Posterior cingulate gyrus (tissue), 11 donors: ENCODE data around the gene KCNQ1.

Experiments used
- DNase-seq, 10 donors: peaks; one replicate each; pipeline versions ENCODE4 v3.0.0 to v3.0.0-alpha.2; 2020 to 2021; ENCODE audit warnings: mixed read lengths in 3 of 10
- intact Hi-C: fragments of 100-400 bp; cut with DNase I; formaldehyde crosslinking; loops from one replicate; pipeline ENCODE4 v1.15.1; 2023

The KCNQ1 gene

DNA sequence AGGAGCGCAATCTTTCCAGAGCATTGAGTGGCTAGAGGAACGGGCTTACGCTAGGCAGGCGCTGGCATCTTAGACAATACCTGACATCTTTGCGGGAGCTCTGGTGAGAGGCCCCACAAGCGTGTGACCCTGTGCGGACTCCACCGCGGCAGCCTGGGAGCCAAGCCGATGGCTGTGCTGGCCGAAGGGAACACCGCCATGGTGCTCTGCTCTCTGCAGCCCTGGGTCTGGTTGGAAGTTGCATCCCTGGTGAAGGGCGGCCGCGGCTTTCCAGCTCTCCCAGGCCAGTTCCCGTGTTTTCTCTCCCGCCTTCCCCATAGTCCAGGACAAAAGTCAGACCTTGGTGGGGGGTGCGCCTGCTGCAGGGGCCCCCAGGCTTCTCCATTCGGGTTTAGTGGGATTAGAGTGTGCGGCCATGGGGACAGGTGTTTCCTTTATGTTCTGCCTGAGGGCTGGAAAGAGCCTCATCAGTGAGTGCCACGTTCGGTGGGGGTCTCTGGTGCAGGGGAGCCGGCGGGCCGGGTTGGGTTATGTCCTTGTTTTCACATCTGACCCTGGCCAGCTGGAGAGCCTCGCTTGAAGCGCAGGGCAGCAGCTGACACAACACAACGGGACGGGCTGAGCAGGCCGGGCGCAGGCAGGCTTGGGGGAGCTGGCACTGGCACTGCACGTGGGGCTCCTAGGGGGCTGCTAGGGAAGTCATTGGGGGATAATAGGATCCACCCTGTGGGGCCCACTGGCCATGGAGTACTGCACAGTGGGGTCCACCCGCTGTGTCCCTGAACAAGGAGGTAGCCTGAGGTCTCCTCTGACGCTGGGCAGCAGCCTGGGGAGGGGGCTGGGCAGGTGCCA lies 94.8 kb downstream of the KCNQ1 start:
- intact Hi-C loops, result no loop called here
- peak in 4 of 10 donors; percentile 5 to 73 (median 66) for DNase-seq

GRCh38 chr11:2540223-2540991 lies 95.6 kb downstream of the KCNQ1 start:
- intact Hi-C loops, result no loop called here
- peak in 3 of 10 donors; percentile 1 to 43 (median 39) for DNase-seq

DNA sequence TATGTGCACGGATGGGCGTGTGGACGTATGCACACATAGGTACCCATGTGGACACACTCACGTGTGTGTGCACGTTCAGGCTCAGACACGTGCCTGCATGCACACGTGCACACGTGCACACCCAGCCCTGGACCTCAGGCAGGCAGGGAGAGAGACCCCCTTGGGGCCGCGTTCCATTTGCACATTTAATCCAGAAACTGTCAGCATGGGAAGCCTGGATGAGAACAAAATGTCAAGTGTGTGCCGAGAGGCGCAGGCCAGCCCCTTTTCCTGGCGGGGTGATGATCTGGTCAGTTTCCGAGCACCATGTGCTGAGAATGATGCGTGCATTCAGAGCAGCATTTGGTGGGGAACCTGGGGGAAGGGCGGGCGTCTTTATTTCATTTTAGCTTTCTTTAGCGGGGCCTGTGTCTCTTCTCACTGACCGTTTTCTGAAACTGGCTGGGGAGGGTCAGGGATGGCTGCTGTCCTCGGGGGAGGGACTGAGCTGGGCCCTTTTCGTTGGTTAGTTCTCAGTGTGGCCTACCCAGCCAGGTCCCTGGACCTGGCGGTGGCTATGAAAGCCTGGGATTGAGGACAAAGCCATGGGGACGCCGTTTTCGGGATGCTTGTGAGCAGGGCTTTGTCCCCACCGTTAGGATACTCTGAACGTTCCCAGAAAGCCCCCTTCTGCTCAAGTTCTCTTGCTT lies 96.3 kb downstream of the KCNQ1 start:
- DNase-seq, result peak in 4 of 10 donors; percentile 3 to 73 (median 58)
- intact Hi-C loops, result no loop called here

DNA sequence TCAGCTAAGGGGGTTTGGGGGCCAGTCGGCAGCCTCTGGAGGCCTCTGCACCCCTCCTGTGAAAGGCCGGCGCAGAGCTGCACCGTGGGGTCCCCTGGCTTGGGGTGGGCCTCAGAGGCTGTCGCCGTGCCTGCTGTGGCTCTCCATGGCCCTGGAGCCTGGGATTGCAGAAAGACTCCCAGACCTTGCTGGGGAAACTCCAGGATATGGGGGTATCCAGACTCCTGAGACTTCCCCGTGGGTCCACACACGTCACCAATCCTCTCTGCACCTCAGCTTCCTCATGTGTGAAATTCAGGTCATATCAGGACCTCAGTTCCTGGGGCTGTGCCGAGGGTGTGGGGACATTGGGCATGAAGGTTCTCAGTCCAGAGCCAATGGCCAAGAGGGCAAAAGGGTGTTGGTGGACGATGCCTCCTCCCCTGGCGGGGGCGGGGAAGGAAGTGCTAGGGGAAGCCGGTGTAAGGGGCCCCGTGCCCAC lies 97.1 kb downstream of the KCNQ1 start:
- intact Hi-C loops, result no loop called here
- peak in 3 of 10 donors; percentile 58 to 72 (median 62) for DNase-seq

- intact Hi-C loops, result no loop called here
- DNase-seq, result peak in 2 of 10 donors; percentile 25 to 38
Observed at GRCh38 chr11:2542406-2542805, 97.6 kb downstream of the KCNQ1 start.

DNA sequence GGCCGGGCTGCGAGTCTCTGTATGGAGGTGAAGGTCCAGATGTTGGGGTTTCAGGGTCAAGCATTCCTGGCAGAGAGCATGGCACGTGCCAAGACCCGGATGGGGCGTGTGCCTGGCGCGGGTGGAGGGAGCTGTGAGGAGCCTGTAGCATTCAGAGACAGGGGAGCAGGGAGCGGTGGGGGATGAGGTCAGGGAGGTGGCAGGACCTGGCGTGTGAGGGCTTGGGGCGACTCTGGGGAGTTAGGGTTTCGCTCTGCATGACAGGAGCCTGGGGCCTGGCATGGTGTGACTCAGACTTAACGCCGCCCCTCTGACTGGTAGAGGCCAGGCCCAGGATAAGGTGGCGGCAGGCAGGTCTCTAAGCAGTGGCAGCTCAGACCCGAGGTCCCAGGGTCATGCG lies 103.0 kb downstream of the KCNQ1 start:
- intact Hi-C loops, result no loop called here

DNA sequence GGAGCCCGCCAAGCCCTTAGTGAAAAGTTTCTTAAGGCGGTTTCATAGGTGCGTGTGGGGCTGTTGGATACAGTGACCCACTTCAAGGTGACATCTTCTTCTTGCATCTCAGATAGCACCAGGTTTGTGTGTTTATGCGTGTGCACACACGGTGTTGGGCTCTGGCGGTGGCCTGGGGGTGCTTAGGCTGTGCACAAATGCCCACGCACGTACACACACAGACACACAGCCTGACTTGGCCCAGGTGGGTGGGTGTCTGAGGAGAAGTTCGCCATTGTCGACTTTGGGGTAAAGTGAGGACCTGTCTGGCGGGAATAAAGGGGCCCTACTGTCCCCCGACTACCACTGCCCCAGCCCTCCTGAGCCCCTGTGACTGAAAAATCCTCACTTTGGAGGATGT lies 103.8 kb downstream of the KCNQ1 start:
- intact Hi-C loops, result no loop called here
- peak in 2 of 10 donors; percentile 0 to 21 for DNase-seq

More for the DNA sequence above, 103.0 kb downstream of the KCNQ1 start:
- peak in 4 of 10 donors; percentile 3 to 81 (median 62) for DNase-seq

- intact Hi-C loops, result no loop called here
- peak in 3 of 10 donors; percentile 37 to 80 (median 68) for DNase-seq
Observed at GRCh38 chr11:2549080-2549479, 104.3 kb downstream of the KCNQ1 start.

- intact Hi-C loops, result no loop called here
- DNase-seq, result peak in 1 of 10 donors; percentile 70
Observed at GRCh38 chr11:2549491-2549875, 104.7 kb downstream of the KCNQ1 start.

DNA sequence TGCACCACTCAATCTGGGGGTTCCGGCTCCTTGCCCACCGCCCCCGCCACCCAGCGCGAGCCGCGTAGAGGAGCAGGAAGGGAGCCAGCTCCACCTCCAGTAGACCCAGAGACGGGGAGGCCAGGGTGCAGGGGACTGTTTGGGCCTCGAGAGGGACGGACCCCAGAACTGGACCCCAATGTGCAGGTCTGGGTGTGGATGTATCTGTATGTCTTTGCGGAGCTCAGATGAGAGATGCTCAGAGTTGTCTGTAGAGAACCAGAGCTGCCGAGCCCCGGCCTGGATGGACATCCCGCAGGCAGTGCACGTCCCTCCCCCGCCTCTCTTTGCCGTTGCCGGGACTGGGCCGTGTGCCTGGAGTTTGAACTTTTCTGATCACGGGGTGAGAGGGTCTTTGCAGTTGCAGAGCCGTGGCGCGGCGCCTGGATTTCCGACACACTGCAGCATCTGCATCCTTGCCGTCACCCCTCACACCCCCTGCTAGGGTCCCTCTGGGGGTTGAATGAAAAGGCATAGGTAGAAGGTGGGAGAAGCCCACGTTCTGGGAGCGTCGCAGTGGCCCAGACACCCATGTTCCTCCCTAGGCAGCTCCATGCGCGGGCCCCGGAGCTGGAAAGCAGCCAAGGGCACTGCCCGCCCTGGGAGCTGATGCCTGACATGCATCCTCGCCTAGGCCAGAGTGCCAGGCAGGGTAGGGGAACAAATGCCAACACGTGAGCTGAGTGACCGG lies 105.2 kb downstream of the KCNQ1 start:
- intact Hi-C loops, result no loop called here
- peak in 5 of 10 donors; percentile 24 to 85 (median 69) for DNase-seq

DNA sequence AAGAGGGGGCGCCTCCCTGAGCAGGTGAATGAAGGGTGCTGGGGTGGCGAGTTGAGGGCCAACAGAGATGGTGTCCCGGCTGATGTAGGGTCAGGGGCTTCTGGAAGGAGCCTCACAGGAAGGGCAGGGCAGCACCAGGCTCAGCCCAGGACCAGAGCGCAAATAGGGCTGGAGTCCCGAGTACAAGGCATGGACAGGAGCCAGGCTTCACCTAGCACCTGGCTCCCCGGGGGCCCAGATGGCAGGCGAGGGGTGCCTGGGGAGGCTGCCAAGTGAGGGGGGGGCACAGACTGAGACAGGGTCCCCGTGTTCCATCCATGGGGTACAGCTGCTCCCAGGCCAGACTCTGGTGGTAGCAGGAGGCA lies 105.8 kb downstream of the KCNQ1 start:
- intact Hi-C loops, result no loop called here
- peak in 1 of 10 donors; percentile 52 for DNase-seq

DNA sequence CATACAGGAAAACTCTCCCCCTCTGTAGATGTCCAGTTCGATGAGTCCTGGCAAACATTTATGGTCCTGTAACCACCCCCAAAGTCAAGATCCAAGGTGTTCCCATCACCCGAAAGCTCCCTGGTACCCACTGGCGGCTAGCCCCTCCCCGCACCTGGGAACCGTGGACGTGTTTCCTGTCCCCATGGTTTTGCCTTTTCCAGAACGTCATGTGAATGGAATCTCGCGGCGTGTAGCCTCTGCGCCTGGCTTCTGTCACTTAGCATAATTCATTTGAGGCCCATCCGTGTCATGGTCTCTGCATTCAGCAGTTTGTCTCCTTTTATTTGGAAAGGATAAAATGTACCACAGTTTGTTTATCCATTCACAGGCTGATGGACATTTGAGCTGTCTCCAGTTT lies 106.3 kb downstream of the KCNQ1 start:
- intact Hi-C loops, result no loop called here

DNA sequence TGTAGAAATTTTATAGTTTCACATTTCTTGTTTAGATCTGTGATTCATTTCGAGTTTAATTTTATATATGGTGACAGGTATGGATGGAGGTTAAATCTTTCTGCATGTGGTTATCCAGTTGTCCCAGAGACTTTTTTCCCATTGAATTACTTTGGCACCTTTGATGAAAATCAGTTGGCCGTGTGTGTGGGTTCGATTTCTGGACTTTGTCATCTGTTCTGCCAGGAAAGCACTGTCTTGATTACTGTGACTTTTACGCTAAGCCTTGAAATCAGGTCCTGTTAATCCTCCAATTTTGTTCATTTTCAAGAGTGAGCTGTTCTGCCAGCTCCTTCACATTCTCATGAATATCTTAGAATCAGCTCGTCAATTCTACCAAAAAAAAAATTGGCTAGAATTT lies 107.4 kb downstream of the KCNQ1 start:
- intact Hi-C loops, result no loop called here
- no peak for DNase-seq

More for the DNA sequence above, 106.3 kb downstream of the KCNQ1 start:
- peak in 2 of 10 donors; percentile 3 to 22 for DNase-seq

DNA sequence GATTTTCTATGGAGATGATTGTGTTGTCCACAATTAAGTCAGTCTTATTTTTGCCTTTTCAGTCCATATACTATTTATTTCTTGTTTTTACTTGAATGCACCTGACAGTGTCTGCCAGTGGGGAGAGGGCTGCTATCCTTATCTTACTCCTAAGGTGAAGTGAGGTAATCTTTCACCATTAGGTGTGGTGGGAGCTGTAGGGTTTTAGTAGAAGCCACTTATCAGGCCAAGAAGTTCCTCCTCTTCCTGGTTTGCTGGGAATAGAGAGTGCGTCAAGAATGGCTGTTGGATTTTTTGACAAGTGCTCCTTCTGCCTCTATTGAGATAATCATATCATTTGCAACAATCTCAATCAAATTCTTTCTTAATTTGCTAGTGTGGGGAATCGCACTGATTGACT lies 108.4 kb downstream of the KCNQ1 start:
- intact Hi-C loops, result no loop called here
- no peak for DNase-seq

GRCh38 chr11:2553886-2554285 lies 109.1 kb downstream of the KCNQ1 start:
- intact Hi-C loops, result no loop called here
- peak in 2 of 10 donors; percentile 1 to 31 for DNase-seq

GRCh38 chr11:2554338-2555207 lies 109.8 kb downstream of the KCNQ1 start:
- DNase-seq, result peak in 3 of 10 donors; percentile 1 to 52 (median 33)
- intact Hi-C loops, result no loop called here

GRCh38 chr11:2555336-2555735 lies 110.5 kb downstream of the KCNQ1 start:
- intact Hi-C loops, result no loop called here
- peak in 4 of 10 donors; percentile 1 to 66 (median 43) for DNase-seq

GRCh38 chr11:2555891-2556290 lies 111.1 kb downstream of the KCNQ1 start:
- intact Hi-C loops, result no loop called here
- DNase-seq, result peak in 4 of 10 donors; percentile 2 to 43 (median 20)

DNA sequence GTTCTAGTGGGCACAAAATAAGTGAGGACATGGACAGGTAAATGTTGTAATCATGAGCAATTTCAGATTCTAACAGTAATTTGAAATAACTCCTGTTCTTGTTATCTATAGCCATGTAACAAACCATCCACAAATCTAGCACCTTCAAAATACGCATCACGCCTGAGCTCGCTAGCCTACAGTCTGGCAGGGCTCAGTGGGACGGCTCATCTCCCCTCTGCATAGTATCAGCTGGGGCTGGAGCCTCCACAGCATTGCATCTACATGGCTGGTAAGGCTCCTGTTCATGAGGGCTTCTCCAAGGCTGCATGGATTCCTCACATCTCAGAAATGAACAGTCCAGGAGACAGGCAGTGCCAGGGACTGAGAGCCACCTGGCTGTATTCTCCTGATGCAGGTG lies 112.6 kb downstream of the KCNQ1 start:
- DNase-seq, result peak in 1 of 10 donors; percentile 38
- intact Hi-C loops, result no loop called here
